Body of pancreas (tissue), 4 donors: ENCODE data around the gene TNFAIP8L2. TPM values are rescaled to one million over a fixed set of nuclear protein-coding genes. Genes with fewer than 3 reads are reported as not detected.
"Not testable (repeated sequence)": the region's sequence is repeated elsewhere in the genome, so short reads cannot be mapped to it uniquely, and the experiment has no call there.

ENCODE experiments used
- ATAC-seq: fragments of 150-250 bp; one replicate; pipeline ENCODE4 v1.9.1; 2016
- DNase-seq, 4 donors: peaks; one replicate each; pipeline ENCODE4 v3.0.0-alpha.2; 2019
- H3K27ac ChIP-seq, 4 donors: fragments of 200-600 bp; sonication (generic); 1 replicate in 3 of 4; 2 replicates in 1 of 4; pipeline versions ENCODE4 v1.5.1 to v1.6.1; 2016 to 2019; ENCODE audit warnings: mild to moderate bottlenecking in 1 of 4, mixed read lengths in 1 of 4, moderate library complexity in 1 of 4
- H3K27me3 ChIP-seq, 2 donors: fragments of 200-600 bp; sonication (generic); one replicate each; pipeline ENCODE4 v1.6.0; 2016; ENCODE audit warnings: mild to moderate bottlenecking in 1 of 2
- H3K36me3 ChIP-seq, 2 donors: fragments of 200-600 bp; sonication (generic); replicated peaks in 1 of 2; 2 replicates each; pipeline ENCODE4 v1.5.1; 2016; ENCODE audit warnings: low read depth in 2 of 2; ENCODE audit not compliant: insufficient read depth in 1 of 2
- H3K4me1 ChIP-seq: fragments of 200-600 bp; sonication (generic); one replicate; pipeline ENCODE4 v1.6.0; 2016
- H3K4me3 ChIP-seq, 2 donors: fragments of 200-600 bp; sonication (generic); 1 replicate in 1 of 2; 2 replicates in 1 of 2; pipeline ENCODE4 v1.5.1; 2016 to 2019
- H3K9me3 ChIP-seq, 3 donors: fragments of 200-600 bp; sonication (generic); 1 replicate in 2 of 3; 2 replicates in 1 of 3; pipeline ENCODE4 v1.5.1; 2016
- POLR2A ChIP-seq, 3 donors: fragments of 450-650 bp; IDR thresholded peaks; one replicate each; pipeline ENCODE4 v1.6.1; 2016; ENCODE audit warnings: antibody characterized with exemption in 3 of 3, mild to moderate bottlenecking in 2 of 3
- WGBS, 2 donors: methylation state at CpG; one replicate each; pipeline ENCODE4 v1.1.5; 2017; 5-methylcytosine and 5-hydroxymethylcytosine counted together
- intact Hi-C: fragments of 100-400 bp; cut with DNase I; formaldehyde crosslinking; loops from one replicate; pipeline ENCODE4 v1.15.1; 2023
- total RNA-seq, 2 donors: library from RNA; depleted of rRNA; stranded (reverse); fragments of >200 nt; gene quantifications; one replicate each; pipeline ENCODE4 v1.1.0, GENCODE V29; 2016
- TF ChIP-seq, protein P1 (sequence below), 7 experiments: fragments of 450-650 bp in 4 of 7; fragments of 200-600 bp in 3 of 7; sonication (generic) in 3 of 7; IDR thresholded peaks; one replicate each; pipeline ENCODE4 v1.5.1; 2016 to 2019; ENCODE audit warnings: antibody characterized with exemption in 7 of 7

Gene TNFAIP8L2
- total RNA-seq, 2 donors from 2014 or later = 0.99 to 1.6 TPM

DNA sequence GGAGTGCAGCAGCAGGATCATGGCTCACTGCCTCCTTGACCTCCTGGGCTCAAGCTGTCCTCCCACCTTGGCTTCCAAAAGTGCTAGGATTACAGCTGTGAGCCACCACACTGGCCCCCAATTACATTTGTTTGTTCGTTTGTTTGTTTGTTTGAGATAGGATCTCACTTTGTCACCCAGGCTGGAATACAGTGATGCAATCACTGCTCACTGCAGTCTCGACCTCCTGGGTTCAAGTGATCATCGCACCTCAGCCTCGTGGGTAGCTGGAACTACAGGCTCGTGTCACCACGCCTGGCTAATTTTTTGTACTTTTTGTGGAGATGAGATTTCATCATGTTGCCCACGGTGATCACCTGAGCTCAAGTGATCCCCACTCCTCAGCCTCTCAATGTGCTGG lies 35.6 kb downstream of the TNFAIP8L2 start:
- Histone ChIP-seq H3K9me3 (no peaks in the 10 kb centered on the region), H3K4me3 (no peak overlapping the region), H3K27ac (no peak overlapping the region), H3K4me1 (peaks cover 21% of the 10 kb centered on the region), H3K36me3 (no peaks in the 10 kb centered on the region), H3K27me3 (no peaks in the 10 kb centered on the region)
- no peak for DNase-seq
- ATAC-seq = no peak
- intact Hi-C loops = no loop called here
- TF ChIP-seq, protein P1, sequence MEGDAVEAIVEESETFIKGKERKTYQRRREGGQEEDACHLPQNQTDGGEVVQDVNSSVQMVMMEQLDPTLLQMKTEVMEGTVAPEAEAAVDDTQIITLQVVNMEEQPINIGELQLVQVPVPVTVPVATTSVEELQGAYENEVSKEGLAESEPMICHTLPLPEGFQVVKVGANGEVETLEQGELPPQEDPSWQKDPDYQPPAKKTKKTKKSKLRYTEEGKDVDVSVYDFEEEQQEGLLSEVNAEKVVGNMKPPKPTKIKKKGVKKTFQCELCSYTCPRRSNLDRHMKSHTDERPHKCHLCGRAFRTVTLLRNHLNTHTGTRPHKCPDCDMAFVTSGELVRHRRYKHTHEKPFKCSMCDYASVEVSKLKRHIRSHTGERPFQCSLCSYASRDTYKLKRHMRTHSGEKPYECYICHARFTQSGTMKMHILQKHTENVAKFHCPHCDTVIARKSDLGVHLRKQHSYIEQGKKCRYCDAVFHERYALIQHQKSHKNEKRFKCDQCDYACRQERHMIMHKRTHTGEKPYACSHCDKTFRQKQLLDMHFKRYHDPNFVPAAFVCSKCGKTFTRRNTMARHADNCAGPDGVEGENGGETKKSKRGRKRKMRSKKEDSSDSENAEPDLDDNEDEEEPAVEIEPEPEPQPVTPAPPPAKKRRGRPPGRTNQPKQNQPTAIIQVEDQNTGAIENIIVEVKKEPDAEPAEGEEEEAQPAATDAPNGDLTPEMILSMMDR (IDR thresholded peaks at IDR 0.05) = no peak
- TF ChIP-seq POLR2A (IDR thresholded peaks at IDR 0.05) = no peak
- 55 to 61% methylated on average over 7 of the region's 7 CpGs for WGBS, 2 donors

DNA sequence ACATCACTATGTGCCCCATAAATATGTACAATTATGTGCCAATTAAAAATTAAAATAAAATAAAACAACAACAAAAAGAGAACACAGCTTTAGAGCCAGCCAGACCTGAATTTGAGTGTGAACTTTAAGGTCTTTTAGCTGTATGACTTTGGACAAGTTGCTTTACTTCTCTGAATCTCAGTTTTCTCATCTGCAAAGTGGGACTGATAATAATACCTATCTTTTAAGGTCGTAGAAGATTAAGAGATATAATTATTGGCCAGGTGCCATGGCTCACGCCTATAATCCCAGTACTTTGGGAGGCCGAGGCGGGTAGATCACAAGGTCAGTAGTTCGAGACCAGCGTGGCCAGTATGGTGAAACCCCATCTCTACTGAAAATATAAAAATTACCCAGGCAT lies 36.9 kb downstream of the TNFAIP8L2 start:
- DNase-seq (no peak), ATAC-seq (no peak)
- intact Hi-C loops = no loop called here
- H3K27me3 ChIP-seq = no peaks in the 10 kb centered on the region
- WGBS, 2 donors = 50 to 57% methylated on average over 6 of the region's 6 CpGs
- TF ChIP-seq, protein P1 (IDR thresholded peaks at IDR 0.05) = no peak
- TF ChIP-seq POLR2A (IDR thresholded peaks at IDR 0.05) = no peak
- H3K4me3 ChIP-seq = no peak overlapping the region
- H3K4me1 ChIP-seq = peaks cover 27% of the 10 kb centered on the region
- H3K27ac ChIP-seq = no peak overlapping the region
- H3K36me3 ChIP-seq = no peaks in the 10 kb centered on the region
- no peaks in the 10 kb centered on the region for H3K9me3 ChIP-seq

DNA sequence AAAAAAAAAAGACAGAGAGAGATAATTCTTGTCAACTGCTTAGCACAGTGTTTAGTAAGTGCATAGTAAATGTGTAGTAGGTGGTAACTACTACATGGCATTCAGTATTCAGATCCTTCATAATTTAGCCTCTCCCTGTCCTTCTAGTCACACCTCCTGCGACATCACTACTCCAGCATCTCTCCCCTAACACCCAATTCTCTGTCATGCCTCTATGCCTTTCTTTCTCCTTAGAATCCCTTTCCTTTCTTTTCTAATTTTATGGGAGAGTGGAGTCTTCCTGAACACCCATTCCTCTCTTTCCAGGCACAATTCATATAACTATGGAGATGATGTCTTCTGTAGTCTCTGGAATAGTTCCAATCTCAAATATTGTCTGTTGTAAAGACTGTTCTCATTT lies 37.4 kb downstream of the TNFAIP8L2 start:
- TF ChIP-seq POLR2A (IDR thresholded peaks at IDR 0.05) = no peak
- TF ChIP-seq, protein P1 (IDR thresholded peaks at IDR 0.05) = no peak
- Histone ChIP-seq H3K4me1 (peaks cover 22% of the 10 kb centered on the region), H3K27ac (no peak overlapping the region), H3K36me3 (no peaks in the 10 kb centered on the region), H3K9me3 (no peaks in the 10 kb centered on the region), H3K27me3 (no peaks in the 10 kb centered on the region), H3K4me3 (no peak overlapping the region)
- DNase-seq (no peak), ATAC-seq (no peak)
- WGBS, 2 donors = 75 to 88% methylated on average over 1 of the region's 1 CpG
- intact Hi-C loops = no loop called here

DNA sequence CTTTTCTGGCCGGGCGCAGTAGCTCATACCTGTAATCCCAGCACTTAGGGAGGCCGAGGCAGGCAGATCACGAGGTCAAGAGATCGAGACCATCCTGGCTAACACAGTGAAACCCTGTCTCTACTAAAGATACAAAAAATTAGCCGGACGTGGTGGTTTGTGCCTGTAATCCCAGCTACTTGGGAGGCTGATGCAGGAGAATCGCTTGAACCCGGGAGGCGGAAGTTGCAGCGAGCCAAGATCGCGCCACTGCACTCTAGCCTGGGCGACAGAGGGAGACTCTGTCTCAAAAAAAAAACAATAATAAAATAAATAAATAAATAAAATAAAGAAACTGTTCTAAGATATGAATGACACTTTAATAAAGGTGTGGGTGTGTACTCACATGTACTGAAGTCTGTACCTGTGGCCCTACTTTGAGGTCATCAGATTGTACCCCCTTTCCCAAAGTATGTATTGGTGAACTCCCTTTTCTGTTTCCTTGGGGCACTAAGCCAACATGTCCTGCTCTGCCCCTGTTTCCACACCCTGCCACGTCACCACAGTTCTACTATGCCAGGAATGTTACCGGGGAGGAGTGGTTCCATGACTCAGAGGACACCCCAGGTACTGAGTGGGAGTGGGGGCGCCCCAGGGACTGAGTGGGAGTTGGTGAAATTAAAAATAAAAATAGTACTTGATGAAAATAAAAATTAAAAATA lies 38.6 kb downstream of the TNFAIP8L2 start:
- Histone ChIP-seq H3K27ac (peak overlapping the region in 2 of 4 donors; percentile 81 to 90), H3K4me1 (peaks cover 24% of the 10 kb centered on the region)
- ATAC-seq (peak; percentile 31), DNase-seq (peak; percentile 60 to 81 (median 71))
- H3K9me3 ChIP-seq, intact Hi-C loops, H3K4me3 ChIP-seq, H3K27me3 ChIP-seq, H3K36me3 ChIP-seq: not testable (repeated sequence)
- WGBS, 2 donors = 66 to 69% methylated on average over 17 of the region's 17 CpGs

DNA sequence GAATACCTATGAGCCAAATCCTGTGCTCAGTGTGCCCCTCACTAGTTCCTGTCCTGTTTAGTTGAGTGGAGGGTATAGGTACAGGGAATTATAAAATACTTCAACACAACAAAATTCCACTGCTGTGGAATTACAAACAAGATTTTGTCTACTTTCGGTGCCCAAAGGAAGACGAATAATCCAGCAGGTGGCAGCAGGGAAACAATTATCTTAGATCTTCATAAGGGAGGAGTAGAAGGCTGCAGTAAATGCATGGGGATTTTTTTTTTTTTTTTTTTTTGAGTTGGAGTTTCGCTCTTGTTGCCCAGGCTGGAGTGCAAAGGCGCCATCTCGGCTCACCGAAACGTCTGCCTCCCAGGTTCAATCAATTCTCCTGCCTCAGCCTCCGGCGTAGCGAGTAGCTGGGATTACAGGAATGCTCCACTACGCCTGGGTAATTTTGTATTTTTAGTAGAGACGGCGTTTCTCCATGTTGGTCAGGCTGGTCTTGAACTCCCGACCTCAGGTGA lies 39.9 kb downstream of the TNFAIP8L2 start:
- H3K4me3 ChIP-seq = no peak overlapping the region
- no peaks in the 10 kb centered on the region for H3K36me3 ChIP-seq
- peak; percentile 78 to 88 (median 82) for DNase-seq
- 24 to 36% methylated on average over 14 of the region's 14 CpGs for WGBS, 2 donors
- H3K4me1 ChIP-seq = peaks cover 26% of the 10 kb centered on the region
- H3K27ac ChIP-seq = peak overlapping the region; percentile 47 to 90 (median 70)
- peak; percentile 39 for ATAC-seq
- H3K27me3 ChIP-seq = no peaks in the 10 kb centered on the region
- peak in 1 of 3 donors; percentile 8 for TF ChIP-seq POLR2A (IDR thresholded peaks at IDR 0.05)
- TF ChIP-seq, protein P1 (IDR thresholded peaks at IDR 0.05) = peak; percentile 27 to 78 (median 76)
- intact Hi-C loops = no loop called here
- H3K9me3 ChIP-seq = no peaks in the 10 kb centered on the region
